K562 (cell line): ENCODE measurements around the gene PLCL1. TPM values are rescaled to one million over a fixed set of nuclear protein-coding genes. Genes with fewer than 3 reads are reported as not detected.
A peak's percentile ranks its signal among the peaks of the same experiment; 100 is the strongest.

Experiments used
- ATAC-seq: fragments of 200-7000 bp; cut with Tn5 transposase; 3 replicates; pipeline ENCODE4 v1.9.1; 2020; ENCODE audit warnings: moderate library complexity
- BruUV-seq: library from RNA; stranded (reverse); fragments of 400-500 nt; replicated peaks from 2 replicates; lab custom pipeline; 2021; lab: Mats Ljungman, UMichigan
- CTCF ChIA-PET: fragments of 300-600 bp; formaldehyde crosslinking; extraction: SDS; loops from one replicate; lab custom pipeline; 2021; ENCODE audit warnings: low intra/inter-chr PET ratio; lab: Yijun Ruan, JAX
- POLR2A ChIA-PET: fragments of 300-600, 350-650 bp; sonication (Branson Sonifier 250); formaldehyde crosslinking; extraction: SDS; loops from one replicate; lab custom pipeline; 2021; ENCODE audit warnings: antibody characterized with exemption, inconsistent platforms; lab: Yijun Ruan, JAX
- DNase-seq, 4 experiments: peaks; one replicate each; pipeline versions ENCODE4 v3.0.0 to v3.0.0-alpha.2; 2011 to 2018; ENCODE audit warnings: low spot score in 3 of 4, mixed read lengths in 3 of 4; ENCODE audit errors: extremely low read depth in 1 of 4
- FAIRE-seq: peaks from 2 replicates; lab custom pipeline; 2011; peaks lifted over from hg19 to GRCh38; lab: Jason Lieb, UNC
- H2AFZ ChIP-seq: 2 replicates; pipeline ENCODE4 v1.6.0; 2011; ENCODE audit warnings: low read depth, low read length, control low read depth, inconsistent platforms
- H3K27ac ChIP-seq: fragments of 200-600 bp; 3 replicates; pipeline ENCODE4 v1.8.0; 2011; ENCODE audit warnings: low read depth, mild to moderate bottlenecking, control low read depth, inconsistent platforms, low read length, moderate library complexity, mixed read lengths; ENCODE audit errors: extremely low read depth
- H3K27me3 ChIP-seq, 2 experiments: fragments of 300-600 bp in 1 of 2; 2 replicates in 1 of 2; 3 replicates in 1 of 2; pipeline versions ENCODE4 v1.6.0 to v1.8.0; 2011; ENCODE audit warnings: inconsistent platforms in 2 of 2, low read length in 2 of 2, mild to moderate bottlenecking in 1 of 2, mixed read lengths in 1 of 2, moderate library complexity in 1 of 2; ENCODE audit not compliant: control insufficient read depth in 2 of 2, insufficient read depth in 2 of 2
- H3K36me3 ChIP-seq: fragments of 300-600 bp; 3 replicates; pipeline ENCODE4 v1.8.0; 2011; ENCODE audit warnings: mild to moderate bottlenecking, low read length, inconsistent platforms; ENCODE audit not compliant: control insufficient read depth, insufficient read depth
- H3K4me1 ChIP-seq, 2 experiments: fragments of 200-600 bp in 1 of 2; replicated peaks in 1 of 2; 2 replicates in 1 of 2; 3 replicates in 1 of 2; pipeline versions ENCODE4 v1.5.1 to v1.8.0; 2011; ENCODE audit warnings: inconsistent platforms in 2 of 2, low read length in 2 of 2, mild to moderate bottlenecking in 1 of 2, mixed read lengths in 1 of 2, moderate library complexity in 1 of 2; ENCODE audit not compliant: control insufficient read depth in 2 of 2, insufficient read depth in 2 of 2
- H3K4me2 ChIP-seq: 2 replicates; pipeline ENCODE4 v1.6.1; 2011; ENCODE audit warnings: low read length, control low read depth, inconsistent platforms, mixed read lengths; ENCODE audit not compliant: insufficient read depth
- H3K4me3 ChIP-seq: fragments of 200-600 bp; sonication (generic), shearing (Covaris generic); 2 replicates; pipeline ENCODE4 v1.5.1; 2016; ENCODE audit warnings: control low read depth, inconsistent platforms
- H3K79me2 ChIP-seq: fragments of 200-600 bp; 3 replicates; pipeline ENCODE4 v1.8.0; 2011; ENCODE audit warnings: low read length, inconsistent platforms; ENCODE audit not compliant: control insufficient read depth, insufficient read depth
- H3K9ac ChIP-seq, 2 experiments: 2 replicates each; pipeline versions ENCODE4 v1.6.0 to v1.6.1; 2011; ENCODE audit warnings: low read depth in 2 of 2, low read length in 2 of 2, control low read depth in 1 of 2, inconsistent platforms in 1 of 2, mild to moderate bottlenecking in 1 of 2, mixed read lengths in 1 of 2; ENCODE audit not compliant: insufficient read depth in 1 of 2
- H3K9me1 ChIP-seq: one replicate; pipeline ENCODE4 v1.6.0; 2011; ENCODE audit warnings: inconsistent platforms, mild to moderate bottlenecking, low read length, moderate library complexity; ENCODE audit not compliant: control insufficient read depth, insufficient read depth
- H3K9me3 ChIP-seq: replicated peaks from 2 replicates; pipeline ENCODE4 v1.5.1; 2011; ENCODE audit warnings: low read depth, low read length, inconsistent platforms; ENCODE audit not compliant: control insufficient read depth, insufficient read depth
- H4K20me1 ChIP-seq: replicated peaks from 2 replicates; pipeline ENCODE4 v1.6.1; 2011; ENCODE audit warnings: low read length, inconsistent platforms, mixed read lengths; ENCODE audit not compliant: control insufficient read depth, insufficient read depth
- C11orf30 ChIP-seq: fragments of 450-650 bp; IDR thresholded peaks from 2 replicates; pipeline ENCODE4 v1.6.1; 2016; ENCODE audit warnings: low read depth, mild to moderate bottlenecking
- MEIS2 ChIP-seq: fragments of 450-650 bp; IDR thresholded peaks from 2 replicates; pipeline ENCODE4 v1.6.1; 2014; ENCODE audit warnings: mild to moderate bottlenecking; ENCODE audit not compliant: partially characterized antibody
- MITF ChIP-seq: IDR thresholded peaks from 2 replicates; pipeline ENCODE4 v1.6.1; 2014; ENCODE audit warnings: antibody characterized with exemption
- MTA1 ChIP-seq: fragments of 450-650 bp; IDR thresholded peaks from 2 replicates; pipeline ENCODE4 v1.6.1; 2017; ENCODE audit warnings: borderline replicate concordance
- NFATC3 ChIP-seq: fragments of 450-650 bp; IDR thresholded peaks from 2 replicates; pipeline ENCODE4 v1.6.1; 2017; ENCODE audit warnings: mild to moderate bottlenecking
- NR4A1 ChIP-seq, 2 experiments: fragments of 250-450 bp in 1 of 2; fragments of 450-650 bp in 1 of 2; sonication (Bioruptor Pico) in 1 of 2; IDR thresholded peaks; 2 replicates each; pipeline versions ENCODE4 v1.4.0 to v1.6.1; 2016 to 2020; ENCODE audit warnings: mild to moderate bottlenecking in 2 of 2, missing compliant biosample characterization in 1 of 2, missing genetic modification characterization in 1 of 2, moderate library complexity in 1 of 2
- PTTG1 ChIP-seq: fragments of 450-650 bp; IDR thresholded peaks from 2 replicates; pipeline ENCODE4 v1.6.1; 2016; ENCODE audit warnings: low read depth, mild to moderate bottlenecking, missing genetic modification characterization, missing compliant biosample characterization
- SMARCB1 ChIP-seq: IDR thresholded peaks from 2 replicates; pipeline ENCODE4 v1.6.1; 2011; ENCODE audit warnings: improper control_type of control experiment, low read depth; ENCODE audit not compliant: insufficient read length
- TAF15 ChIP-seq: fragments of 200-400 bp; formaldehyde crosslinking; IDR thresholded peaks from 2 replicates; pipeline ENCODE4 v1.6.1; 2017; ENCODE audit warnings: mild to moderate bottlenecking, low read depth, low read length, moderate library complexity
- ZNF384 ChIP-seq: IDR thresholded peaks from 2 replicates; pipeline ENCODE4 v1.6.1; 2012; ENCODE audit warnings: low read depth, low read length, improper control_type of control experiment
- ZNF444 ChIP-seq: fragments of 250-450 bp; sonication (Bioruptor Pico); IDR thresholded peaks from 2 replicates; pipeline ENCODE4 v1.4.0; 2020; ENCODE audit warnings: mild to moderate bottlenecking, moderate library complexity
- ZNF586 ChIP-seq: fragments of 450-650 bp; formaldehyde crosslinking; conservative IDR thresholded peaks from 2 replicates; pipeline ENCODE4 v1.4.0; 2020; ENCODE audit warnings: mild to moderate bottlenecking, moderate library complexity
- WGBS: fragments of 100-300 bp; shearing (Covaris generic); methylation state at CpG from one replicate; pipeline ENCODE4 v1.1.6; 2016; ENCODE audit warnings: low coverage, mixed read lengths; ENCODE audit not compliant: insufficient coverage; ENCODE audit errors: missing lambda C conversion rate; 5-methylcytosine and 5-hydroxymethylcytosine counted together
- in situ Hi-C: fragments of 300-500 bp; cut with MboI; formaldehyde crosslinking; loops from 4 replicates; pipeline ENCODE4 v1.15.0; 2018; ENCODE audit warnings: inconsistent platforms, mixed read lengths
- intact Hi-C: fragments of 100-400 bp; cut with micrococcal nuclease; formaldehyde crosslinking; loops from 2 replicates; pipeline ENCODE4 v1.14.2; 2022
- polyA plus RNA-seq, 8 experiments: library from polyadenylated mRNA; depleted of rRNA in 4 of 8; stranded (reverse) in 5 of 8; unstranded in 3 of 8; fragments of >200 nt; fragmentation: Nextera tagmentation in 2 of 8; fragmentation: Illumina TruSeq in 1 of 8; extraction: Ambion mirVana in 2 of 8; extraction: Trizol in 1 of 8; gene quantifications; 2 replicates each; pipeline versions ENCODE4 v1.2.1 to v1.2.3, GENCODE V29; 2011 to 2014; ENCODE audit warnings: inconsistent platforms in 1 of 8, missing spikeins in 1 of 8
- total RNA-seq, 7 experiments: library from RNA; depleted of rRNA in 6 of 7; stranded (reverse); fragments of >200 nt in 6 of 7; fragmentation: Illumina TruSeq in 2 of 7; extraction: Trizol in 2 of 7; gene quantifications; 2 replicates each; pipeline versions ENCODE4 v1.2.1 to v1.2.3, GENCODE V29; 2011 to 2021; ENCODE audit warnings: low replicate concordance in 1 of 7
- TF ChIP-seq, protein P1 (sequence below), 2 experiments: IDR thresholded peaks; 2 replicates each; pipeline ENCODE4 v1.6.1; 2012; ENCODE audit warnings: improper control_type of control experiment in 2 of 2, low read depth in 2 of 2, low read length in 2 of 2, borderline replicate concordance in 1 of 2

PLCL1 gene
- total and polyA plus RNA-seq, 9 of the 15 experiments (the other 6 are each of a cell fraction or from before 2014, with no cell fraction given): 2.0 to 17.7 (median 8.6) TPM

- H3K9me3 ChIP-seq: no peaks in the 10 kb centered on the region
- no peaks in the 10 kb centered on the region; the same call in 2 of the 3 replicates for H3K36me3 ChIP-seq
- no peak overlapping the region for H3K27ac ChIP-seq
- H4K20me1 ChIP-seq: no peaks in the 10 kb centered on the region
- H3K27me3 ChIP-seq: no peaks in the 10 kb centered on the region
- H3K4me3 ChIP-seq: no peak overlapping the region
- no peak overlapping the region for H3K4me2 ChIP-seq
- CTCF ChIA-PET: no interaction called here
- peaks cover 62% of the 10 kb centered on the region for H3K79me2 ChIP-seq
- intact Hi-C loops: no loop called here
- TF ChIP-seq ZNF586 (CRISPR knock-in tag): no peak
- no peak for TF ChIP-seq MITF
- no peak for TF ChIP-seq NFATC3
- TF ChIP-seq ZNF384: no peak
- no peak for TF ChIP-seq SMARCB1
- in situ Hi-C loops: no loop called here
- FAIRE-seq (no peak), ATAC-seq (no peak), DNase-seq (no peak)
- no peak overlapping the region for H3K9ac ChIP-seq
- POLR2A ChIA-PET: no interaction called here
- H3K4me1 ChIP-seq: peaks cover 6 to 46% of the 10 kb centered on the region in 2 experiments
- H2AFZ ChIP-seq: no peak overlapping the region
- no peaks in the 10 kb centered on the region for H3K9me1 ChIP-seq
- BruUV-seq: no TSS peak
- 93% methylated on average over 2 of the region's 2 CpGs for WGBS
Measured at GRCh38 chr2:197867033-197867432, 62.6 kb downstream of the PLCL1 start.

DNA sequence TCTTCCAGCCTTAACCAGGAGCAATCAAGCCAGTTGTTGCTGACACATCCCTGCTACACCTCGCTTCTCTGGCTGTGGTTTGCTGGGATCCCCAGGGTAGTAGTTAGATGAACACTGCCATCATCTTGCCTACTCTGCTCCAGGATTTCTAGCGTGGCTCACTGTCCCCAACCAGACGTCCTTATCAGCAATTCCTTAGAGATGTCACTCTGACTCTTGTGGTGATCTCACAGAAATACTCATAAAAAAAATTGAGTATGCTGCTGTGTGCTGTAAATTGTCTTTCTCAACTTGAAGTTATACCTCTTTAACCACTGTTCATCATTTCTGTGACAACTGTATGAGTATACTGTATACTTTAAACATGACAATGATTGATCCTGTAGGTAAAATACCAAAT lies 63.2 kb downstream of the PLCL1 start:
- Histone ChIP-seq H3K9me3 (no peaks in the 10 kb centered on the region), H3K4me3 (no peak overlapping the region), H3K27ac (no peak overlapping the region), H3K9me1 (no peaks in the 10 kb centered on the region), H3K9ac (no peak overlapping the region), H2AFZ (no peak overlapping the region), H3K79me2 (peaks cover 61% of the 10 kb centered on the region), H3K27me3 (no peaks in the 10 kb centered on the region), H3K4me1 (peaks cover 6 to 45% of the 10 kb centered on the region in 2 experiments), H3K4me2 (peak overlapping the region; percentile 7; the same call in 1 of the 2 replicates), H3K36me3 (no peaks in the 10 kb centered on the region; the same call in 2 of the 3 replicates), H4K20me1 (no peaks in the 10 kb centered on the region)
- POLR2A ChIA-PET: no interaction called here
- ATAC-seq (peak; percentile 58), DNase-seq (peak in 2 of 4 experiments; percentile 17 to 41), FAIRE-seq (peak; percentile 35)
- in situ Hi-C loops (no loop called here), intact Hi-C loops (no loop called here)
- no TSS peak for BruUV-seq
- 23% methylated on average over 2 of the region's 3 CpGs for WGBS
- CTCF ChIA-PET: no interaction called here
- TF ChIP-seq, protein P1, sequence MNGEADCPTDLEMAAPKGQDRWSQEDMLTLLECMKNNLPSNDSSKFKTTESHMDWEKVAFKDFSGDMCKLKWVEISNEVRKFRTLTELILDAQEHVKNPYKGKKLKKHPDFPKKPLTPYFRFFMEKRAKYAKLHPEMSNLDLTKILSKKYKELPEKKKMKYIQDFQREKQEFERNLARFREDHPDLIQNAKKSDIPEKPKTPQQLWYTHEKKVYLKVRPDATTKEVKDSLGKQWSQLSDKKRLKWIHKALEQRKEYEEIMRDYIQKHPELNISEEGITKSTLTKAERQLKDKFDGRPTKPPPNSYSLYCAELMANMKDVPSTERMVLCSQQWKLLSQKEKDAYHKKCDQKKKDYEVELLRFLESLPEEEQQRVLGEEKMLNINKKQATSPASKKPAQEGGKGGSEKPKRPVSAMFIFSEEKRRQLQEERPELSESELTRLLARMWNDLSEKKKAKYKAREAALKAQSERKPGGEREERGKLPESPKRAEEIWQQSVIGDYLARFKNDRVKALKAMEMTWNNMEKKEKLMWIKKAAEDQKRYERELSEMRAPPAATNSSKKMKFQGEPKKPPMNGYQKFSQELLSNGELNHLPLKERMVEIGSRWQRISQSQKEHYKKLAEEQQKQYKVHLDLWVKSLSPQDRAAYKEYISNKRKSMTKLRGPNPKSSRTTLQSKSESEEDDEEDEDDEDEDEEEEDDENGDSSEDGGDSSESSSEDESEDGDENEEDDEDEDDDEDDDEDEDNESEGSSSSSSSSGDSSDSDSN (IDR thresholded peaks at IDR 0.05; ENCODE audit: borderline replicate concordance in 1 of 2, low read depth in 2 of 2, low read length in 2 of 2): no peak
- TF ChIP-seq TAF15 (no peak), MTA1 (no peak), PTTG1 (tag) (no peak), NR4A1 (CRISPR knock-in tag; IDR thresholded peaks at IDR 0.05) (no peak), NR4A1 (tag; IDR thresholded peaks at IDR 0.05) (no peak), MEIS2 (peak; percentile 37), ZNF444 (no peak), C11orf30 (no peak)
